GM12874 (cell line): ENCODE data around the gene ATP10B.

Experiments used
- CTCF ChIP-seq: IDR thresholded peaks from 2 replicates; pipeline ENCODE4 v1.5.1; 2011; ENCODE audit warnings: low read depth, mild to moderate bottlenecking, control low read depth, low read length, moderate library complexity; ENCODE audit not compliant: insufficient read depth

ATP10B gene

GRCh38 chr5:160555971-160556631, 295.9 kb downstream of the ATP10B start:
- no peak for TF ChIP-seq CTCF

GRCh38 chr5:160555581-160555970, 296.4 kb downstream of the ATP10B start:
- TF ChIP-seq CTCF, result no peak

- TF ChIP-seq CTCF, result no peak
Measured at GRCh38 chr5:160550075-160550474, 301.9 kb downstream of the ATP10B start.

- TF ChIP-seq CTCF, result no peak
Measured at GRCh38 chr5:160548949-160549645, 302.9 kb downstream of the ATP10B start.

- no peak for TF ChIP-seq CTCF
Measured at GRCh38 chr5:160547872-160548271, 304.1 kb downstream of the ATP10B start.

- no peak for TF ChIP-seq CTCF
Measured at GRCh38 chr5:160547061-160547460, 304.9 kb downstream of the ATP10B start.

GRCh38 chr5:160545832-160546231, 306.2 kb downstream of the ATP10B start:
- no peak for TF ChIP-seq CTCF
